ENCODE data around the gene CCDC33.
"Not testable (repeated sequence)": the region's sequence is repeated elsewhere in the genome, so short reads cannot be mapped to it uniquely, and the experiment has no call there.

CCDC33 gene

GRCh38 chr15:74338676-74339075 lies 102.5 kb downstream of the CCDC33 start:
- no peak for DNase-seq

GRCh38 chr15:74339371-74339770 lies 103.2 kb downstream of the CCDC33 start:
- DNase-seq = no peak

GRCh38 chr15:74340150-74340549 lies 104.0 kb downstream of the CCDC33 start:
- DNase-seq = no peak

GRCh38 chr15:74343127-74343796 lies 107.1 kb downstream of the CCDC33 start:
- no peak for DNase-seq

- no peak for DNase-seq
These were observed 107.6 kb downstream of the CCDC33 start for GRCh38 chr15:74343797-74344127.

GRCh38 chr15:74345051-74345450 lies 108.9 kb downstream of the CCDC33 start:
- no peak for DNase-seq

- DNase-seq = no peak
These were observed 111.7 kb downstream of the CCDC33 start for GRCh38 chr15:74347757-74348250.

GRCh38 chr15:74349241-74349778 lies 113.2 kb downstream of the CCDC33 start:
- DNase-seq = no peak

GRCh38 chr15:74350295-74351275 lies 114.5 kb downstream of the CCDC33 start:
- DNase-seq = no peak

- DNase-seq = no peak
These were observed 115.5 kb downstream of the CCDC33 start for GRCh38 chr15:74351670-74352069.

GRCh38 chr15:74352393-74352910 lies 116.3 kb downstream of the CCDC33 start:
- no peak for DNase-seq

GRCh38 chr15:74353992-74354391 lies 117.9 kb downstream of the CCDC33 start:
- not testable (repeated sequence) for DNase-seq

GRCh38 chr15:74356050-74356449 lies 119.9 kb downstream of the CCDC33 start:
- DNase-seq = not testable (repeated sequence)

- not testable (repeated sequence) for DNase-seq
These were observed 121.4 kb downstream of the CCDC33 start for GRCh38 chr15:74357514-74357913.

- DNase-seq = not testable (repeated sequence)
These were observed 123.2 kb downstream of the CCDC33 start for GRCh38 chr15:74359376-74359775.

- not testable (repeated sequence) for DNase-seq
These were observed 124.7 kb downstream of the CCDC33 start for GRCh38 chr15:74360855-74361254.

- DNase-seq = no peak
These were observed 126.4 kb downstream of the CCDC33 start for GRCh38 chr15:74362482-74362881.

- no peak for DNase-seq
These were observed 128.9 kb downstream of the CCDC33 start for GRCh38 chr15:74364936-74365597.

- no peak for DNase-seq
These were observed 129.7 kb downstream of the CCDC33 start for GRCh38 chr15:74365598-74366445.

- no peak for DNase-seq
These were observed 131.2 kb downstream of the CCDC33 start, which contains the start of gene CYP11A1 for GRCh38 chr15:74367296-74367854. TSS of gene CYP11A1 (minus strand) at chr15:74367646. CDS start at chr15:74367585, 61 bp downstream.

GRCh38 chr15:74368121-74368520 lies 132.0 kb downstream of the CCDC33 start:
- DNase-seq = no peak
